KMS-11 (cell line): Measurements from ENCODE around the gene CA5B.
"Not testable (repeated sequence)": the region's sequence is repeated elsewhere in the genome, so short reads cannot be mapped to it uniquely, and the experiment has no call there.

Experiments
- H2AFZ ChIP-seq: fragments of 200-600 bp; sonication (generic); 2 replicates; pipeline ENCODE4 v1.6.1; 2016; ENCODE audit warnings: antibody characterized with exemption, mixed run types, low read depth
- H3K27ac ChIP-seq: fragments of 200-600 bp; sonication (generic); 2 replicates; pipeline ENCODE4 v1.6.1; 2016; ENCODE audit warnings: mild to moderate bottlenecking, mixed run types
- H3K27me3 ChIP-seq: fragments of 200-600 bp; sonication (generic); 2 replicates; pipeline ENCODE4 v1.6.1; 2017; ENCODE audit warnings: mild to moderate bottlenecking, low read depth, mixed run types, moderate library complexity; ENCODE audit not compliant: insufficient read depth
- H3K36me3 ChIP-seq: fragments of 200-600 bp; sonication (generic); 2 replicates; pipeline ENCODE4 v1.6.1; 2017; ENCODE audit warnings: mild to moderate bottlenecking, mixed run types; ENCODE audit not compliant: insufficient read depth
- H3K4me1 ChIP-seq: fragments of 200-600 bp; sonication (generic); 2 replicates; pipeline ENCODE4 v1.6.1; 2016; ENCODE audit warnings: mild to moderate bottlenecking, low read depth, mixed run types; ENCODE audit not compliant: poor library complexity, severe bottlenecking
- H3K4me2 ChIP-seq: fragments of 200-600 bp; sonication (generic); 2 replicates; pipeline ENCODE4 v1.7.0; 2016; ENCODE audit warnings: mild to moderate bottlenecking, mixed run types
- H3K4me3 ChIP-seq: fragments of 200-600 bp; sonication (generic); IDR thresholded peaks from 2 replicates; pipeline ENCODE4 v1.6.1; 2017; ENCODE audit warnings: low read depth, low read length, mixed read lengths; ENCODE audit not compliant: insufficient read depth
- H3K79me2 ChIP-seq: fragments of 200-600 bp; sonication (generic); 2 replicates; pipeline ENCODE4 v1.6.1; 2016; ENCODE audit warnings: low read depth, mixed run types; ENCODE audit not compliant: insufficient read depth
- H3K9ac ChIP-seq: fragments of 200-600 bp; sonication (generic); 2 replicates; pipeline ENCODE4 v1.6.1; 2016; ENCODE audit warnings: mild to moderate bottlenecking, mixed run types
- H4K20me1 ChIP-seq: fragments of 200-600 bp; sonication (generic); 2 replicates; pipeline ENCODE4 v1.6.1; 2016; ENCODE audit warnings: mild to moderate bottlenecking, mixed run types; ENCODE audit not compliant: insufficient read depth
- CTCF ChIP-seq: fragments of 200-600 bp; sonication (generic); conservative IDR thresholded peaks from 2 replicates; pipeline ENCODE4 v1.6.1; 2017; ENCODE audit warnings: low read depth, mild to moderate bottlenecking, antibody characterized with exemption, low read length, moderate library complexity, mixed read lengths

The CA5B gene

GRCh38 chrX:15744181-15744867, 6.3 kb downstream of the CA5B start:
- no peaks in the 10 kb centered on the region for H3K4me1 ChIP-seq
- H3K4me3 ChIP-seq: no peak overlapping the region
- no peaks in the 10 kb centered on the region for H3K79me2 ChIP-seq
- no peak overlapping the region for H2AFZ ChIP-seq
- H4K20me1 ChIP-seq: no peaks in the 10 kb centered on the region
- H3K36me3 ChIP-seq: no peaks in the 10 kb centered on the region
- H3K27ac ChIP-seq: no peak overlapping the region
- H3K9ac ChIP-seq: no peak overlapping the region
- no peaks in the 10 kb centered on the region for H3K27me3 ChIP-seq
- no peak for TF ChIP-seq CTCF
- H3K4me2 ChIP-seq: no peak overlapping the region

GRCh38 chrX:15745179-15745578, 7.1 kb downstream of the CA5B start:
- H3K27ac ChIP-seq: no peak overlapping the region
- TF ChIP-seq CTCF: no peak
- no peaks in the 10 kb centered on the region for H3K79me2 ChIP-seq
- H3K9ac ChIP-seq: no peak overlapping the region
- H2AFZ ChIP-seq: no peak overlapping the region
- H3K27me3 ChIP-seq: no peaks in the 10 kb centered on the region
- H3K4me3 ChIP-seq: no peak overlapping the region
- no peaks in the 10 kb centered on the region for H3K4me1 ChIP-seq
- H3K36me3 ChIP-seq: no peaks in the 10 kb centered on the region
- H3K4me2 ChIP-seq: no peak overlapping the region
- H4K20me1 ChIP-seq: no peaks in the 10 kb centered on the region

GRCh38 chrX:15746651-15747050, 8.6 kb downstream of the CA5B start:
- H3K4me2 ChIP-seq, H3K79me2 ChIP-seq, H3K4me3 ChIP-seq, H3K27ac ChIP-seq, H3K4me1 ChIP-seq, H2AFZ ChIP-seq, H4K20me1 ChIP-seq, H3K27me3 ChIP-seq, H3K36me3 ChIP-seq, H3K9ac ChIP-seq: not testable (repeated sequence)

- H3K79me2 ChIP-seq: no peaks in the 10 kb centered on the region
- H3K4me1 ChIP-seq: no peaks in the 10 kb centered on the region
- no peaks in the 10 kb centered on the region for H3K36me3 ChIP-seq
- no peaks in the 10 kb centered on the region for H3K27me3 ChIP-seq
- TF ChIP-seq CTCF: no peak
- no peak overlapping the region for H3K4me3 ChIP-seq
- H3K27ac ChIP-seq: no peak overlapping the region
- no peak overlapping the region for H3K4me2 ChIP-seq
- no peak overlapping the region for H3K9ac ChIP-seq
- H2AFZ ChIP-seq: no peak overlapping the region
- H4K20me1 ChIP-seq: no peaks in the 10 kb centered on the region
Observed at GRCh38 chrX:15747626-15748173, 9.6 kb downstream of the CA5B start.

GRCh38 chrX:15748841-15749240, 10.8 kb downstream of the CA5B start:
- Histone ChIP-seq H3K9ac (no peak overlapping the region), H3K36me3 (no peaks in the 10 kb centered on the region)

More at GRCh38 chrX:15748841-15749240, 10.8 kb downstream of the CA5B start:
- H3K4me3 ChIP-seq: no peak overlapping the region
- no peaks in the 10 kb centered on the region for H3K4me1 ChIP-seq
- no peak overlapping the region for H3K4me2 ChIP-seq
- TF ChIP-seq CTCF: no peak
- H3K27ac ChIP-seq: no peak overlapping the region
- H4K20me1 ChIP-seq: no peaks in the 10 kb centered on the region
- no peaks in the 10 kb centered on the region for H3K27me3 ChIP-seq
- H3K79me2 ChIP-seq: no peaks in the 10 kb centered on the region
- no peak overlapping the region for H2AFZ ChIP-seq
